Loucy (cell line): ENCODE measurements around the gene INF2.

Source experiments
- EZH2phosphoT487 ChIP-seq: fragments of 200-600 bp; IDR thresholded peaks from 2 replicates; pipeline ENCODE4 v1.6.1; 2018; ENCODE audit warnings: antibody characterized with exemption, mild to moderate bottlenecking, moderate library complexity, borderline replicate concordance
- TF ChIP-seq, protein P1 (sequence below): fragments of 200-600 bp; sonication (generic); conservative IDR thresholded peaks from 2 replicates; pipeline ENCODE4 v1.5.1; 2014; ENCODE audit warnings: mild to moderate bottlenecking, antibody characterized with exemption, low read length

DNA sequence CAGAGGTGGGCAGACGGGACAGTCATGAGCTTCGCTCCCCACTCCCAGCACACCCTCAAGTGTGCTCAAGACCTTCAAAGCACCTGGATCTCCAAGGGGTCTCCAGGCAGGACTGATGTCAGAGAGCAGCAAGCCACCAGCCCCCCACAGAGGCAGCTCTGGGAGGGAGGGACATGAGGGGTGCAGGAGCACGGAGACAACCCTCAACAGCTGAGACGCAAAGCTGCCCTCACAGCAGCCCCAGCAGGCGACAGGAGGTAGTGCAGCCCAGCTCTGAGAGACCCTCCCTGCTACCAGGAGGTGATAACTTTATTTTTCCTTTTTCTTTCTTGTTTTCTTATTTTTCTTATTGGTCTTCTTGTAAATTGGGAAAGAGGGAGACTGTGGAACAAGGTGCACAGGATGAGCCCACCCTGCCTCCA is 81.4 kb downstream of the INF2 start:
- TF ChIP-seq, protein P1, sequence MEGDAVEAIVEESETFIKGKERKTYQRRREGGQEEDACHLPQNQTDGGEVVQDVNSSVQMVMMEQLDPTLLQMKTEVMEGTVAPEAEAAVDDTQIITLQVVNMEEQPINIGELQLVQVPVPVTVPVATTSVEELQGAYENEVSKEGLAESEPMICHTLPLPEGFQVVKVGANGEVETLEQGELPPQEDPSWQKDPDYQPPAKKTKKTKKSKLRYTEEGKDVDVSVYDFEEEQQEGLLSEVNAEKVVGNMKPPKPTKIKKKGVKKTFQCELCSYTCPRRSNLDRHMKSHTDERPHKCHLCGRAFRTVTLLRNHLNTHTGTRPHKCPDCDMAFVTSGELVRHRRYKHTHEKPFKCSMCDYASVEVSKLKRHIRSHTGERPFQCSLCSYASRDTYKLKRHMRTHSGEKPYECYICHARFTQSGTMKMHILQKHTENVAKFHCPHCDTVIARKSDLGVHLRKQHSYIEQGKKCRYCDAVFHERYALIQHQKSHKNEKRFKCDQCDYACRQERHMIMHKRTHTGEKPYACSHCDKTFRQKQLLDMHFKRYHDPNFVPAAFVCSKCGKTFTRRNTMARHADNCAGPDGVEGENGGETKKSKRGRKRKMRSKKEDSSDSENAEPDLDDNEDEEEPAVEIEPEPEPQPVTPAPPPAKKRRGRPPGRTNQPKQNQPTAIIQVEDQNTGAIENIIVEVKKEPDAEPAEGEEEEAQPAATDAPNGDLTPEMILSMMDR: peak; percentile 55
- no peak for TF ChIP-seq EZH2phosphoT487
